NT2/D1 (cell line): Measurements from ENCODE around the gene NCS1.

Experiments used
- YY1 ChIP-seq: IDR thresholded peaks from 2 replicates; pipeline ENCODE4 v1.6.1; 2011; ENCODE audit not compliant: insufficient read length, insufficient read depth
- ZNF274 ChIP-seq: IDR thresholded peaks from 2 replicates; pipeline ENCODE4 v1.6.1; 2011; ENCODE audit warnings: mild to moderate bottlenecking, low read depth, low read length

DNA sequence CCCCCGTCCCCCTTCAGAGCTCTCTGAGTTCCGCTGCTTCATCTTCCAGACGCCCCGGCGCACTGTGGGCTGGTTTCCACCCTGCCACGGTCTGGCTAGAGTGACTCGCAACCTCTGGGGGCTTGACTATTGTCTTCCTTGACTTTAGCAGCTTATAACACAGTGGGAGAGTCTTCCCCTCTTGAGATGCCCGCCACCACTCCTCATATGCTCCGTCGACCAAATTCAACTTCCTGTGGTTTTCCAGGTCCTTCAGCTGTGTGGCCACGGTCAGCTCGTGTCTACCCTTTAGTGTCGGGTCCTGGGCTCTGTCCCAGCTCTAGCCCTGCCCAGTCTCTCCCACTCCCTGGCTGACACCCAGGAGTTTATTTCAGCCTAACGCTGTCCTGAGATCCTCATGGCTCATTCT lies 28.2 kb upstream of the NCS1 start:
- no peak for TF ChIP-seq YY1
- TF ChIP-seq ZNF274 = no peak
